NB4 (cell line): ENCODE results near the gene ARL16.

Source experiments
- CTCF ChIP-seq: IDR thresholded peaks from one replicate; pipeline ENCODE4 v1.5.1; 2012; ENCODE audit warnings: low read depth, low read length
- POLR2A ChIP-seq: IDR thresholded peaks from 2 replicates; pipeline ENCODE4 v1.6.1; 2011; ENCODE audit warnings: mild to moderate bottlenecking; ENCODE audit not compliant: insufficient read length; ENCODE audit errors: extremely low read depth

GRCh38 chr17:81648707-81649085 lies 34.9 kb downstream of the ARL16 start:
- TF ChIP-seq POLR2A: no peak
- TF ChIP-seq CTCF: no peak
